Fibroblast of pulmonary artery (primary cell): ENCODE results near the gene PPP3CB.

Experiments
- DNase-seq: peaks from one replicate; pipeline ENCODE4 v3.0.0-alpha.2; 2010; ENCODE audit warnings: low read depth
- H3K4me3 ChIP-seq: replicated peaks from 2 replicates; pipeline ENCODE4 v1.5.1; 2011; ENCODE audit warnings: low read depth, mild to moderate bottlenecking, control low read depth, low read length, moderate library complexity
- TF ChIP-seq, protein P1 (sequence below): IDR thresholded peaks from 2 replicates; pipeline ENCODE4 v1.5.1; 2011; ENCODE audit warnings: mild to moderate bottlenecking, control low read depth, low read length, inconsistent platforms; ENCODE audit errors: missing control alignments

PPP3CB gene

GRCh38 chr10:73413108-73413527 lies 82.7 kb downstream of the PPP3CB start:
- TF ChIP-seq, protein P1, sequence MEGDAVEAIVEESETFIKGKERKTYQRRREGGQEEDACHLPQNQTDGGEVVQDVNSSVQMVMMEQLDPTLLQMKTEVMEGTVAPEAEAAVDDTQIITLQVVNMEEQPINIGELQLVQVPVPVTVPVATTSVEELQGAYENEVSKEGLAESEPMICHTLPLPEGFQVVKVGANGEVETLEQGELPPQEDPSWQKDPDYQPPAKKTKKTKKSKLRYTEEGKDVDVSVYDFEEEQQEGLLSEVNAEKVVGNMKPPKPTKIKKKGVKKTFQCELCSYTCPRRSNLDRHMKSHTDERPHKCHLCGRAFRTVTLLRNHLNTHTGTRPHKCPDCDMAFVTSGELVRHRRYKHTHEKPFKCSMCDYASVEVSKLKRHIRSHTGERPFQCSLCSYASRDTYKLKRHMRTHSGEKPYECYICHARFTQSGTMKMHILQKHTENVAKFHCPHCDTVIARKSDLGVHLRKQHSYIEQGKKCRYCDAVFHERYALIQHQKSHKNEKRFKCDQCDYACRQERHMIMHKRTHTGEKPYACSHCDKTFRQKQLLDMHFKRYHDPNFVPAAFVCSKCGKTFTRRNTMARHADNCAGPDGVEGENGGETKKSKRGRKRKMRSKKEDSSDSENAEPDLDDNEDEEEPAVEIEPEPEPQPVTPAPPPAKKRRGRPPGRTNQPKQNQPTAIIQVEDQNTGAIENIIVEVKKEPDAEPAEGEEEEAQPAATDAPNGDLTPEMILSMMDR, result no peak
- DNase-seq, result no peak
- H3K4me3 ChIP-seq, result peak overlapping the region; percentile 62

DNA sequence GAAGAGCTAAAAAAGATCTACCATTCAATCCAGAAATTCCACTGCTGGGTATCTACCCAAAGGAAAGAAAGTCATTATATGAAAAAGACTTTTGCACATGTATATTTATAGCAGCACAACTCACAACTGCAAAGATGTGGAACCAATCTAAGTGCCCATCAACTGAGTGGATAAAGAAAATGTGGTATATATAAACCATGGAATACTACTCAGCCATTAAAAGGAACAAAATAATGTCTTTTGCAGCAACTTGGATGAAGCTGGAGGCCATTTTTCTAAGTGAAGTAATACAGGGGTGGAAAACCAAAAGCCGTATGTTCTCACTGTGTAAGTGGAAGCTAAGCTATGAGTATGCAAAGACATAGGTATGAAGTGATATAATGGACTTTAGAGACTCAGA lies 84.9 kb downstream of the PPP3CB start:
- DNase-seq, result no peak
- TF ChIP-seq, protein P1, result no peak
- H3K4me3 ChIP-seq, result no peak overlapping the region

DNA sequence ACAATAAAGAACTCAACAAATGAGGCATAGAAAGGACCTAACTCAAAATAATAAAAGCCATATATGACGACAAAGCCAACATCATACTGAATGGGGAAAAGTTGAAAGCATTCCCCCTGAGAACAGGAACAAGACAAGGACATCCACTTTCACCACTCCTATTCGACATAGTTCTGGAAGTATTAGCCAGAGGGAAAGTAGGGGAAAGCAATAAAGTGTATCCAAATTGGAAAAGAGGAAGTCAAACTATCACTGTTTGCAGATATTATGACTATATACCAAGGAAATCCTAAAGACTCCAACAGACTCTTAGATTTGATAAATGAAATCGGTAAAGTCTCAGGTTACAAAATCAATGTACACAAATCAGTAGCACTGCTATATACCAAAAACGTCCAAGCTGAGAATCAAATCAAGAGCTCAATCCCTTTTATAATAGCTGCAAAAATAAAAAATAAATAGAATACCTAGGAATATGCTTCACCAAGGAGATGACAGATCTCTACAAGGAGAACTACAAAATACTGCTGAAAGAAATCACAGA lies 86.8 kb downstream of the PPP3CB start:
- TF ChIP-seq, protein P1, result no peak
- DNase-seq, result no peak
- no peak overlapping the region for H3K4me3 ChIP-seq

DNA sequence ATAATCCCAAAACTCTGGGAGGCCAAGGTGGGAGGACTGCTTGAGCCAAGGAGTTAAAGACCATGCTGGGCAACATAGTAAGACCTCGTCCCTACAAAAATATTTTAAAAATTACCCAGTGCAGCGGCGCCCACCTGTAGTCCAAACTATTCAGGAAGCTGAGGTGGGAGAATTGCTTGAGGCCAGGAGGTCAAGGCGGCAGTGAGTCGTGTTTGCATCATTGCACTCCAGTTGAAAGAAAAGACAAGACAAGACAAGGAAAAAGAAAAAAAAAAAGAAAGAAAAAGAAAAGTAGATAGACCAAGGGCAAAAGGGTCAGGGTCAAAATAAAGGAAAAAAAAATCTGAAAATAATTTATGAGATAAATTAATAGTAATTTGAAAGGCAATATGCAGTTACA lies 87.8 kb downstream of the PPP3CB start:
- H3K4me3 ChIP-seq, result no peak overlapping the region
- DNase-seq, result no peak
- TF ChIP-seq, protein P1, result no peak

DNA sequence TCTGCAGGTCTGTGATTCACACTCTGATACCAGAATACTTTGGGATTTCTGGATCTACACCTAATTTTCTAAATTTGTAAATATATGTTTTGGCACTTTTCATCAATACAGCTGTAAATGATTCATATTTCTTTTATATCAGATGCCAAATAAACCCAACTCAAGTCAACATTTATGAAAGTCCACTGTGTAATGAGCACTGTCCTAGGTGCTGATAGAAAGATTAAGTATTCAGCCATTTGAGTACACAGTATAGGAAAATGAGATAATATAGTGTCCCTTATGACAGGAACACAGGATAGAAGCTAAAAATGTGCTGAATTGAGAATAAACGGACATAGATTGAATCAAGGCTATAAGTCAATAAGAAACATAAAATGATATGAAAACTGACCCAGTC lies 88.3 kb downstream of the PPP3CB start:
- H3K4me3 ChIP-seq, result no peak overlapping the region
- DNase-seq, result peak; percentile 13
- TF ChIP-seq, protein P1, result no peak

- H3K4me3 ChIP-seq, result no peak overlapping the region
- TF ChIP-seq, protein P1, result no peak
- peak; percentile 18 for DNase-seq
Observed at GRCh38 chr10:73406846-73407245, 89.0 kb downstream of the PPP3CB start.

GRCh38 chr10:73405556-73405955 lies 90.3 kb downstream of the PPP3CB start:
- no peak overlapping the region for H3K4me3 ChIP-seq
- TF ChIP-seq, protein P1, result no peak
- DNase-seq, result no peak
